ENCODE results near the gene NAGS.

DNA sequence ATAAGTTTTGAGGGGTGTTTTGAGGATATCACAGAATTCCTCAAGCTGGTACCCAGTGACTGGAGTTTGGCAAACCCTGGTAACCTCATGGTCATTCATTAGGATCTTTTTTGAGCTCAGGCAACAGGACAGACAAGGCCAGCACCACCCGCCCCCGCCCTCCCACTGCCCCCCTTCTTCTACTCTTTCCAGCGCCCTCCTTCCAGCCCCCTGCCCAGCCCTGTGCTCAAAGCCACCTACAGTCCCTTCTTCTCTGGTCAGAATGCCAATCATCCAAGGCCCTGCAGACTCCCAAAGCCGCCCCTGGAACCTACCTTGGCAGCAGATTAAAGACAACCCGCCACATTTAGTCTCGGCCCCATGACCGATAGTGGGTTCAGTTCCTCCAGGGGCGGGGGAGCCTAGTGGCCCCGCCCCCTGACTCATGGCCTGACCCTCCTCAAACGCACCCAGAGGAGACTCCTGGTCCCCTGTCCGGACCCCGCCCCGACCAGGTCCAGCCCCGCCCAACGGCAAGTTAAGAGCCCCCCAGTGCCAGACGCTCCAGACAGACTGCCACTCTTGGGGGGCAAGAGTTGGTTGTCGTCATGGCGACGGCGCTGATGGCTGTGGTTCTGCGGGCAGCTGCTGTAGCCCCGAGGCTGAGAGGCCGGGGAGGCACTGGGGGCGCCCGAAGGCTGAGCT lies at the start of gene NAGS:
- TF ChIP-seq EP300 (IDR thresholded peaks at IDR 0.05; ENCODE audit: borderline replicate concordance in 1 of 2, control insufficient read depth in 1 of 2, low read depth in 2 of 2, low read length in 2 of 2) (no peak), NR2C2 (IDR thresholded peaks at IDR 0.05; ENCODE audit: borderline replicate concordance, control insufficient read depth, insufficient read length, low read depth) (no peak)

Measured in GM12878 (cell line).